Esophagus squamous epithelium (tissue), 4 donors: ENCODE data around the gene DNMT3A.

Experiments
- POLR2A ChIP-seq, 4 donors: fragments of 450-650 bp; IDR thresholded peaks; one replicate each; pipeline ENCODE4 v1.6.1; 2017; ENCODE audit warnings: antibody characterized with exemption in 4 of 4, mild to moderate bottlenecking in 4 of 4, moderate library complexity in 3 of 4
- TF ChIP-seq, protein P1 (sequence below), 6 experiments: fragments of 450-650 bp in 4 of 6; fragments of 200-600 bp in 2 of 6; sonication (generic) in 2 of 6; IDR thresholded peaks; one replicate each; pipeline ENCODE4 v1.5.1; 2016 to 2019; ENCODE audit warnings: antibody characterized with exemption in 6 of 6, mild to moderate bottlenecking in 4 of 6, moderate library complexity in 4 of 6

DNA sequence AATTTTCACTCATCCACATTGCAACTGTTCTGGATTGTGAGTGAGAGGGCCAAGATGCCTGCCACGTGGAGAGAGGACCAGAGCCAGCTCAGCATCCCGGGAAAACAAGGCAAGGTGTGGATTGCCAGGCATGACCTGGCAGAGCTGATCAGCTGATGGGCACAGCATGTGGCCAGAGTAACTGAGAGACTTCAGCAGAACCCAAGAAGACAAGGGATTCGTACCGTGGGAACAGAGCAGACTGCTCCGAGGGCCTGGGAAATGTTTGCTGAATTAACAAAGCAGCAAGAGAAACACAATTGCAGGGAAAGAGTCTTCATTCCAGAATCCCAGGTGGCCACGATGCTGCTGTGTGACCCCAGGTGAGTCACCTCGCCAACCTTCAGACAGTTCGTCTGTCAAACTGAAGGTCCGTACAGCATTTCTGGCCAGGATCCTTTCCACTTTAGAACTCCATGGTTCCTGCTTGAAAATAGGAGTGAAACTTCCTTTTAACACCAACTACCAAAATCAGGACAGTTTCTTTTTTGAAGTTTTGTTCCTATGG, 147.1 kb downstream of the DNMT3A start:
- TF ChIP-seq, protein P1, sequence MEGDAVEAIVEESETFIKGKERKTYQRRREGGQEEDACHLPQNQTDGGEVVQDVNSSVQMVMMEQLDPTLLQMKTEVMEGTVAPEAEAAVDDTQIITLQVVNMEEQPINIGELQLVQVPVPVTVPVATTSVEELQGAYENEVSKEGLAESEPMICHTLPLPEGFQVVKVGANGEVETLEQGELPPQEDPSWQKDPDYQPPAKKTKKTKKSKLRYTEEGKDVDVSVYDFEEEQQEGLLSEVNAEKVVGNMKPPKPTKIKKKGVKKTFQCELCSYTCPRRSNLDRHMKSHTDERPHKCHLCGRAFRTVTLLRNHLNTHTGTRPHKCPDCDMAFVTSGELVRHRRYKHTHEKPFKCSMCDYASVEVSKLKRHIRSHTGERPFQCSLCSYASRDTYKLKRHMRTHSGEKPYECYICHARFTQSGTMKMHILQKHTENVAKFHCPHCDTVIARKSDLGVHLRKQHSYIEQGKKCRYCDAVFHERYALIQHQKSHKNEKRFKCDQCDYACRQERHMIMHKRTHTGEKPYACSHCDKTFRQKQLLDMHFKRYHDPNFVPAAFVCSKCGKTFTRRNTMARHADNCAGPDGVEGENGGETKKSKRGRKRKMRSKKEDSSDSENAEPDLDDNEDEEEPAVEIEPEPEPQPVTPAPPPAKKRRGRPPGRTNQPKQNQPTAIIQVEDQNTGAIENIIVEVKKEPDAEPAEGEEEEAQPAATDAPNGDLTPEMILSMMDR (IDR thresholded peaks at IDR 0.05) = no peak
- TF ChIP-seq POLR2A (IDR thresholded peaks at IDR 0.05) = no peak
